Pulmonary artery endothelial cell (primary cell): Measurements from ENCODE around the gene PI16. TPM values are rescaled to one million over a fixed set of nuclear protein-coding genes. Genes with fewer than 3 reads are reported as not detected.
"Not testable (repeated sequence)": the region's sequence is repeated elsewhere in the genome, so short reads cannot be mapped to it uniquely, and the experiment has no call there.

ENCODE experiments used
- DNase-seq: peaks from one replicate; pipeline ENCODE4 v3.0.0-alpha.2; 2011; ENCODE audit warnings: low read depth, low spot score
- total RNA-seq: library from RNA; depleted of rRNA; stranded (reverse); fragments of >200 nt; gene quantifications from 2 replicates; pipeline ENCODE4 v1.2.3, GENCODE V29; 2014

Gene PI16
- total RNA-seq, 1 donor from 2014 or later: under 0.01 TPM

DNA sequence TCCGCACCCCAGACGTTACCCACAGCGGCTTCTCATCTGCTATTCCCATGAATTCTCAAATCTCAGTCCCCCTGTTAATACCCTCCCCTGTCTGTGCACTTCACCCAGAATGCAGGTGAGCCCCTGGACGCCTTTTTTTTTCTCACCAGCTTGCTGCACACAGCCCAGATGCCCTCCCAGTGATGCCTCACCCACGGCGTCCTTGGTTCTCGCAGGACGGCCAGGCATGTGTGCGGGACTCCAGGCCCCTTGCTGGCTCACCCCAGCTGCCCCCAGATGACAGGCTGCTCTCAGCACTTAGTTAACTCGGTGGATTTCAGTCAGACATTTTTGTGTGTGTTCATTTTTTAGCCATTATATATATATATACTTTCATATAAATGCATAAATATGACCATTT lies 25.4 kb upstream of the PI16 start:
- DNase-seq: no peak

DNA sequence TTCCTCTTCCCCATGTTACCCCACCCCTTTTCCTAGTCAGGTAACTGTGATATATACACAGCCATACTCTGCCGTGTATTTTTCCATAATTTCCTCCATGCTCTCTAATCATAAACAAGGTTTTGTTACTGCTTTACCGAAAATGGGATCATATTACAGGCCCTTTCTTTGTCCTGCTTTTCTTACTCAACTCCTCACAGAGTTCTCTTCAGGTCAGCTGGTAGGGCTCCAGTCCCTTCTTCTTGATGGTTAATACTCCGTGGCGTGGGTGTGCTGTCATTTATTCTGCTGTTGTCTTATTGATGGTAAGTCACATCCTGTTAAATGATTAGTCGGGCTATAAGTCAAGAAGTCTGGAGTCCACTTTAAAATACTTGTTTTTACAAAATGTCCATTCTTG lies 24.9 kb upstream of the PI16 start:
- no peak for DNase-seq

DNA sequence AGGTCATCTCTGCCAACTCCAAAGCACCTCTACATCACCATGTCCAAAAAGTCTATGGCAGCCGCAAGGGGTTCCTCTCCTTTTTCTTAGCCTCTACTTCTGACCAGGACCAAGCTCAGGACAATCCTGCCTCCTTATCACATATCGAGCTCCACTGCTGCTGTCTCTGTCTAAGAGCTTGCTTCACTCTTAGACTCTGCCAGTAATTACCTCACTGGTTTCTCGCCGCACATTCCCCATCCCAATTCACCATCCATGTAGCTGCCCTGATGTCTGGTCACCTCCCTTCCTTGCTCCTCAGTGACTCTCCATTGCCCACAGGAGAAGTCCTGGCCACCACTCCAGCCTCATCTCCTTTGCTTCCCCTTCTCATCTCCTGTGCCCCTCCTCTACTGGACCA lies 24.1 kb upstream of the PI16 start:
- no peak for DNase-seq

DNA sequence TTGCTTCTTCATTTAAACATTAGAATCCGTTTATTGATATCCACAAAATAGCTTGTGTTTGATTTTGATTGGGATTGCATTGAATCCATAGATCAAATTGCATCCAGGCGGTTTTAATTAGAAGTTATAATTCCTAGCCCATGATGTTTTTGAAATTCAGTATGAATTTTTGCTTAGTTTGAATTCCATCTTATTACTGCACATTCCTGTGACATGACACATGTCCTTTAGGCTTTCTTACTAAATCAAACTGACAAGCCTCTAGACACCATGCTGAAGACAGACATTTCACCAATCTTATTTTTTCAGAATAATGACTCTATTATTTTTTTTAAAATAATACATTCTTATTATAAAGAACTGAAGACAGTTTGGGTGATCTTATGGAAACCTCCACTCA lies 21.4 kb upstream of the PI16 start:
- no peak for DNase-seq

- DNase-seq: no peak
These were observed 21.0 kb upstream of the PI16 start for GRCh38 chr6:36933519-36933918.

DNA sequence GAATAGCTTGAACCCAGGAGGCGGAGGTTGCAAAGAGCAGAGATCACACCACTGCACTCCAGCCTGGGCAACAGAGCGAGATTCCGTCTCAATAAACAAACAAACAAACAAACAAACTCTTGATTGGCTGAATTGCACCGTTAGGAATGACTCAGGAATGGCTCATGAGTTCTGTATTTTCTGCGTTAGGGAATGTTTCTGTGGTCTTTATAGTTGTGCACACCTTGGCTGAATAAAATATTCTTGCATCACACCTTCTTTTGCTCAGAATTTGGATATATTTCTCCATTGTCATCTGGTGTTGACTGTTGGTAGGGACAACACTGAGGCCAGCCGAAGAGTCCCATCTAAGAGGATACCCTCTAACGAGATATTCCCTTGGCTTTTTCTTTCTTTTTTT lies 19.6 kb upstream of the PI16 start:
- no peak for DNase-seq

DNA sequence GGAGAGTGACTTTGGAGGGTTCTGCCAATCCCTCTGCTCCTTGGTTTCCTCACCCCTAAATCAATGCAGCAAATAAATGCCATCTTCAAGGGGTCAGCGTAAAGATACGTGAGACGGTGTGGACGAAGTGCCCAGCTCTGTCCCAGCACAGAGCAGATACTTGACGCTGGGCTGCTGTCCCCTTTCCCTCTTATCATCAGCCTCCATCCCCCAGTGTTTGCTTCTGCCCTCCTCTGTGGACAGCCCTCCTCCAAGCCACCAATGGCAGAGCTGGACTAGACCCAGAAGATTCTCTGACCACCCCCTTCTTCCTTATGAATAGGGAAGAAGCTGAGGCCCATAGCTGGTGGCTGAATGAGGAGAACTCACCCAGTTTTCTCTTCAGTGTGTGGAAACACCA lies 17.7 kb upstream of the PI16 start:
- no peak for DNase-seq

GRCh38 chr6:36937896-36938295 lies 16.6 kb upstream of the PI16 start:
- no peak for DNase-seq

GRCh38 chr6:36938536-36938935 lies 16.0 kb upstream of the PI16 start:
- DNase-seq: no peak

GRCh38 chr6:36939005-36939404 lies 15.5 kb upstream of the PI16 start:
- not testable (repeated sequence) for DNase-seq

- no peak for DNase-seq
These were observed 14.5 kb upstream of the PI16 start for GRCh38 chr6:36940027-36940426.

DNA sequence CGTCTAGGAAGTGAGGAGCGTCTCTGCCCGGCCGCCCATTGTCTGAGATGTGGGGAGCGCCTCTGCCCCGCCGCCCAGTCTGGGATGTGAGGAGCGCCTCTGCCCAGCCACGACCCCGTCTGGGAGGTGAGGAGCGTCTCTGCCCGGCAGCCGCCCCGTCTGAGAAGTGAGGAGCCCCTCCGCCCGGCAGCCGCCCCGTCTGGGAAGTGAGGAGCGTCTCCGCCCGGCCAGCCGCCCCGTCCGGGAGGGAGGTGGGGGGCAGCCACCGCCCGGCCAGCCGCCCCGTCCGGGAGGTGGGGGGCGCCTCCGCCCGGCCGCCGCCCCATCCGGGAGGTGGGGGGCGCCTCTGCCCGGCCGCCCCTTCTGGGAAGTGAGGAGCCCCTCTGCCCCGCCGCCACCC lies 13.0 kb upstream of the PI16 start:
- not testable (repeated sequence) for DNase-seq

- not testable (repeated sequence) for DNase-seq
These were observed 12.2 kb upstream of the PI16 start for GRCh38 chr6:36942329-36942728.

DNA sequence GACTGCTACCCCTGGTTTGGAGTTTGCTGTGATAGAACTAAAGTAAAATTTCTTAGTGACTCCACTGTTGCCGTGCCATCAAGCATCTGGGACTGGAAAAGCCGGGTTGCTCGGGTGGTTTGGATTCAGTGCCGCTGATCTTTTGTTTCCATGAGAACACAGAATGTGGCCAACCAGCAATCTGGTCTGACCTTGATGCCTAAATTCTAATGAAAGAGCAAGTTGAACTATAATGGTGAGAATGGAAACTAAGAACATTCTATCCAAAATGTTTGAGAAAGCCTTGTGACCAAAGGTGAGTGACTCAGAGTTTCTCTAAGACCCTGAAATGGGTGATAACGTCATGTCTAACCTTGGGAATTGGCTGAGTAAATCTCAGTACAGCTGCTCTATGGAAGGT lies 9.9 kb upstream of the PI16 start:
- DNase-seq: no peak

DNA sequence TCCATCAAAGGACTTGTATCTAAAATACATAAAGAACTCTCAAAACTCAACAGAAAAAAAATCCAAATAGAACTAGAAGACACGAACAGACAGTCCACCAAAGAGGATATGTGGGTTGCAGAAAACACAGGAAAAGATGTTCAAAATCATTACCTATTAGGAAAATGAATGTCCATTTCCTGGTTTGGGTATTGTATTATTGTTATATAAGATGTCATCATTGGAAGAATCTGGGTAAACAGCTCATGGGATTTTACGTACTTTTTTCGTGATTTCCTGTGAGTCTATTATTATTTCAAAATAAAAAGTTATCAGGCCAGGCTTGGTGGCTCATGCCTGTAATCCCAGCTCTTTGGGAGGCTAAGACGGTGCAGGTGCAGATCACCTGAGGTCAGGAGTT lies 9.2 kb upstream of the PI16 start:
- no peak for DNase-seq

- no peak for DNase-seq
These were observed 8.0 kb upstream of the PI16 start for GRCh38 chr6:36946526-36946925.

DNA sequence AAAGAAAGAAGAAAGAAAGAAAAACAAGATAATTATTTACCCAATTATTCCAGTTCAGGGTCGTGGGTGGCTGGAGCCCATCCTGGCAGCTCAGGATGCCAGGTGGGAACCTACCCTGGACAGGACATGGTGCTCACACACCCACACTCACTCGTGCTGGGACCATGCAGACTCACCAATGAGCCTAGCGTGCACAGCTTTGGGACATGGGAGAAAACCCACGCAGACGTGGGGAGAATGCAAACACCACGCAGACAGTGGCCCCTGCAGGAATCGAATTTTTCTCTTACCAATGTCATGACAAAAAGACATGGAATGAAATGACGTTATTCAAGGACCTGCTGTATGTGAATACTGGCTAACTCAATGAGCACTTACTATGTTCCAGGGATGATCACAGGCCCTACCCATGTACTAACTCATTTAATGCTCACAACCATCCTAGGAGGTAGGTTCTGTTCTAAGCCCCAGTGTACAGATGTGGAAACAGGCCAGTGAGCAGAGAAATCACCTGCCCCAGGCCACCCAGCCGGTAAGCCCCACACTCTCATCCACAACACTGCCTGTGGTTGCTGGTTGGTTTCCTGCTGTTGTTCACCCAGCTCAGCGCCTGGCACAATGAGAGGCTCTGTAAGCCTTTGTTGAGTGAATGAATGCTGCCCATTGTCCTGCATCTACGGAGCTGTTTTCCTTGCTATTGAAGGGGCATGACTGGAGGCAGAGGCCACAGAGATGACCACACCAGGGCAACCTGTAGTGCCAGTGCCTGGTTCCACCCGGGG lies 6.8 kb upstream of the PI16 start:
- no peak for DNase-seq

DNA sequence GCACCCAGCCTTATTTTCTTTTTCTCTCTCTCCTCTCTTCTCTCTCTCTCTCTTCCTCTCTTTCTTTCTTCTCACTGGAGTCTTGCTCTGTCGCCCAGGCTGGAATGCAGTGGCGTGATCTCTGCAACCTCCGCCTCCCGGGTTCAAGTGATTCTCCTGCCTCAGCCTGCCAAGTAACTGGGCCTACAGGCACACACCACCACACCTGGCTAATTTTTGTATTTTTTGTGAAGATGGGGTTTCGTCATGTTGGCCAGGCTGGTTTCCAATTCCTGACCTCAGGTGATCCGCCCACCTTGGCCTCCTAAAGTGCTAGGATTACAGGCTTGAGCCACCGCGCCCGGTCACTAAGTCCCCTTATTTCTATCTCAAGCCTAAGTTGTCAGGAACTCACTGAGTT lies 5.5 kb upstream of the PI16 start:
- DNase-seq: not testable (repeated sequence)

GRCh38 chr6:36949636-36950035 lies 4.9 kb upstream of the PI16 start:
- DNase-seq: peak; percentile 68

GRCh38 chr6:36953931-36954261 lies 642 bp upstream of the PI16 start:
- no peak for DNase-seq

- DNase-seq: no peak
These were observed 598 bp downstream of the PI16 start for GRCh38 chr6:36955136-36955535.

GRCh38 chr6:36955671-36956445 lies 1.3 kb downstream of the PI16 start:
- no peak for DNase-seq

GRCh38 chr6:36956446-36956820 lies 1.9 kb downstream of the PI16 start:
- no peak for DNase-seq
